Activated T-cell treated with anti-CD3 and anti-CD28 coated beads, Interleukin-2, amount 50 U/mL, for 24 hours (primary cell): ENCODE data around the gene ZNF236.
A peak's percentile ranks its signal among the peaks of the same experiment; 100 is the strongest.

Experiments
- DNase-seq: peaks from one replicate; pipeline ENCODE4 v3.0.0-alpha.2; 2020
- H3K27ac Mint-ChIP-seq: 2 replicates; pipeline ENCODE4 v1.8.0; 2020; ENCODE audit warnings: mild to moderate bottlenecking, mixed read lengths
- H3K27me3 Mint-ChIP-seq: 2 replicates; pipeline ENCODE4 v1.8.0; 2020; ENCODE audit warnings: mixed read lengths
- H3K36me3 Mint-ChIP-seq: 2 replicates; pipeline ENCODE4 v1.8.0; 2020; ENCODE audit warnings: low read depth, mixed read lengths
- H3K4me1 Mint-ChIP-seq: 2 replicates; pipeline ENCODE4 v1.8.0; 2020; ENCODE audit warnings: low read depth, mixed read lengths
- H3K4me3 Mint-ChIP-seq: 2 replicates; pipeline ENCODE4 v1.8.0; 2020; ENCODE audit warnings: mild to moderate bottlenecking, moderate library complexity, mixed read lengths
- H3K9me3 Mint-ChIP-seq: 2 replicates; pipeline ENCODE4 v1.8.0; 2020; ENCODE audit warnings: mixed read lengths

The ZNF236 gene

DNA sequence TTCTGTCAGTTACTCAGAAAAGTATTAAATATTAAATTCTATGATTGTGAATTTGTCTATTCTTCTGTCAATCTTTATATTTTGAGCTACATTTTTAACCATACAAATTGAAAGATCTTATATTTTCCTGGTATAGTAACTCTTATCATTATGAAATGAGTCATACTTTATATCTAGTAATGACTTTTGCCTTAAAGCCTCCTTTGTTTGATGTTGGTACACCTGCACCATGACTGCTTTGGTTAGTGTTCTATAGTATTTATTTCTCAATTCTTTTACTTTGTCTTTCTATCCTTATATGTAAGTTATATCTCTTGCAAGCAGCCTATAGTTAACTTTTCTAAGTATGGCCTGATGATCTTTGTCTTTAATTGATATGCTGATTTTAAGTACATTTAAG is 13.0 kb downstream of the ZNF236 start:
- no peak for DNase-seq
- H3K27me3 Mint-ChIP-seq: no peaks in the 10 kb centered on the region
- no peaks in the 10 kb centered on the region for H3K9me3 Mint-ChIP-seq
- H3K27ac Mint-ChIP-seq: no peak overlapping the region
- H3K4me1 Mint-ChIP-seq: peaks cover 48% of the 10 kb centered on the region
- H3K36me3 Mint-ChIP-seq: peaks cover 8% of the 10 kb centered on the region
- no peak overlapping the region for H3K4me3 Mint-ChIP-seq

GRCh38 chr18:76837071-76837470 is 14.7 kb downstream of the ZNF236 start:
- H3K36me3 Mint-ChIP-seq: peaks cover 5% of the 10 kb centered on the region
- H3K9me3 Mint-ChIP-seq: no peaks in the 10 kb centered on the region
- no peak overlapping the region for H3K27ac Mint-ChIP-seq
- no peaks in the 10 kb centered on the region for H3K27me3 Mint-ChIP-seq
- H3K4me1 Mint-ChIP-seq: peaks cover 43% of the 10 kb centered on the region
- DNase-seq: no peak
- H3K4me3 Mint-ChIP-seq: no peak overlapping the region

GRCh38 chr18:76838182-76838581 is 15.8 kb downstream of the ZNF236 start:
- H3K27ac Mint-ChIP-seq: no peak overlapping the region
- H3K4me1 Mint-ChIP-seq: peaks cover 41% of the 10 kb centered on the region
- DNase-seq: no peak
- H3K27me3 Mint-ChIP-seq: no peaks in the 10 kb centered on the region
- H3K4me3 Mint-ChIP-seq: no peak overlapping the region
- no peaks in the 10 kb centered on the region for H3K9me3 Mint-ChIP-seq
- no peaks in the 10 kb centered on the region for H3K36me3 Mint-ChIP-seq

DNA sequence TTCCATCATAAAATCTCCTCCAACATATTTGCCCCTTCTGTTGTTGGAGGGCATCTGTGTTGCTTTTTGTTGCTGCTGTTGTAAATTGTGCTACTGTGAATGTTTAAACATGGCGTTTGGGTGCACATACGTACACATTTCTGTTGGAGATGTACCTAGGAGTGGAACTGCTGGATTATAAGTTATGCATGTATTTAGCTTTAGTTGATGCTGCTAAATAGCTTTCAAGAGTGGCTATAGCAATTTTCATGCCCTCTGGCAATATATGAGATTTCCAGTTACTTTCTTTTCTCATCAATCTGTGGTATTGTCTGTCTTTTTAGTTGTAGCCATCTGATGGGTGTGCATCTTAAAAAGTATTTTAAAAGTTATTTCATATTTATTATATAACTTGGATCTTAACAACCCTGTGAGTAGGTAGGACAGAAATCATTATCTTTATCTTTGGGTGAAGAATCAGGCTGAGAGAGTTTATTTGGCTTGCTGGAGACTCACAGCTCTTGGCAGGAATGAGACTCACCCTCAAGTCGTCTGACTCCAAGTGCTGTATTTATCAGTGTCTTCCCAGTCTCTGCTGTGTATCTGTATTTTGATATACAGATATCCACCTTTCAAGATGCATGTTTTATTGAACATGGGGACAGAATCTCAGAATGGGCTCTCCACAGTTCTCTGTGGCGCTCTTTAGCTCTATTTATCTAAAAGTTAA is 16.9 kb downstream of the ZNF236 start:
- Mint-ChIP-seq H3K4me3 (no peak overlapping the region), H3K36me3 (no peaks in the 10 kb centered on the region), H3K27ac (no peak overlapping the region), H3K27me3 (no peaks in the 10 kb centered on the region), H3K9me3 (no peaks in the 10 kb centered on the region), H3K4me1 (peaks cover 42% of the 10 kb centered on the region)
- no peak for DNase-seq

- peaks cover 31% of the 10 kb centered on the region for H3K4me1 Mint-ChIP-seq
- DNase-seq: no peak
- no peaks in the 10 kb centered on the region for H3K36me3 Mint-ChIP-seq
- H3K4me3 Mint-ChIP-seq: no peak overlapping the region
- no peaks in the 10 kb centered on the region for H3K27me3 Mint-ChIP-seq
- H3K9me3 Mint-ChIP-seq: no peaks in the 10 kb centered on the region
- H3K27ac Mint-ChIP-seq: no peak overlapping the region
Measured at GRCh38 chr18:76842837-76843530, 20.6 kb downstream of the ZNF236 start.

GRCh38 chr18:76844144-76844543 is 21.8 kb downstream of the ZNF236 start:
- no peaks in the 10 kb centered on the region for H3K9me3 Mint-ChIP-seq
- DNase-seq: no peak
- H3K27me3 Mint-ChIP-seq: no peaks in the 10 kb centered on the region
- H3K36me3 Mint-ChIP-seq: no peaks in the 10 kb centered on the region
- H3K4me1 Mint-ChIP-seq: peaks cover 24% of the 10 kb centered on the region
- H3K27ac Mint-ChIP-seq: no peak overlapping the region
- H3K4me3 Mint-ChIP-seq: no peak overlapping the region

- peaks cover 27% of the 10 kb centered on the region for H3K4me1 Mint-ChIP-seq
- H3K27ac Mint-ChIP-seq: no peak overlapping the region
- H3K36me3 Mint-ChIP-seq: no peaks in the 10 kb centered on the region
- no peaks in the 10 kb centered on the region for H3K9me3 Mint-ChIP-seq
- H3K4me3 Mint-ChIP-seq: no peak overlapping the region
- DNase-seq: no peak
- no peaks in the 10 kb centered on the region for H3K27me3 Mint-ChIP-seq
Measured at GRCh38 chr18:76844742-76845477, 22.6 kb downstream of the ZNF236 start.

DNA sequence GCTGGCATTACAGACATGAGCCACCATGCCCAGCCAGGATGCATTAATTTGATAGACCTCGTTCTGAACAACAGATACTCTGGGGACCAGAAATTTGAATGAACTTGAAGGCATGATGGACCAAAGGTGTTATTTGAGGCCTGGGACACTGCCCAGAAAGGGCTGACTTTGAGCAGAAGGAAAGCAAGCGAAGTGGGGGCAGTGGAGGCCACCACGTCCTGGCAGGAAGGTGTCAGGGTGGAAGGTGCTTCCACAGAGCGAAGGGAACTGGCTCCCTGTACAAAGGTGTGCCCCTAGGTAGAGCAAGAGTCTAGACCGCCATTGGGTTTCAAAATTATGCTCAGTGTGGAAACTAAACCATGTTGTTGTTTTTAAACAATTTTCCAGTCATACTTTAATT is 23.9 kb downstream of the ZNF236 start:
- Mint-ChIP-seq H3K9me3 (no peaks in the 10 kb centered on the region), H3K27me3 (no peaks in the 10 kb centered on the region), H3K27ac (no peak overlapping the region), H3K4me3 (no peak overlapping the region), H3K4me1 (peaks cover 28% of the 10 kb centered on the region), H3K36me3 (no peaks in the 10 kb centered on the region)
- no peak for DNase-seq

GRCh38 chr18:76847916-76848315 is 25.6 kb downstream of the ZNF236 start:
- no peak overlapping the region for H3K27ac Mint-ChIP-seq

GRCh38 chr18:76850112-76850511 is 27.8 kb downstream of the ZNF236 start:
- Mint-ChIP-seq H3K4me1 (peaks cover 20% of the 10 kb centered on the region), H3K4me3 (no peak overlapping the region), H3K36me3 (peaks cover 25% of the 10 kb centered on the region), H3K27me3 (no peaks in the 10 kb centered on the region), H3K27ac (no peak overlapping the region), H3K9me3 (no peaks in the 10 kb centered on the region)
- no peak for DNase-seq

More at GRCh38 chr18:76847916-76848315, 25.6 kb downstream of the ZNF236 start:
- peaks cover 28% of the 10 kb centered on the region for H3K4me1 Mint-ChIP-seq
- H3K9me3 Mint-ChIP-seq: no peaks in the 10 kb centered on the region
- peaks cover 16% of the 10 kb centered on the region for H3K36me3 Mint-ChIP-seq
- H3K27me3 Mint-ChIP-seq: no peaks in the 10 kb centered on the region
- no peak overlapping the region for H3K4me3 Mint-ChIP-seq
- DNase-seq: no peak

- Mint-ChIP-seq H3K27ac (no peak overlapping the region), H3K27me3 (no peaks in the 10 kb centered on the region), H3K36me3 (peaks cover 55% of the 10 kb centered on the region), H3K9me3 (no peaks in the 10 kb centered on the region), H3K4me3 (no peak overlapping the region), H3K4me1 (peaks cover 26% of the 10 kb centered on the region)
- DNase-seq: no peak
Measured at GRCh38 chr18:76855594-76855993, 33.2 kb downstream of the ZNF236 start.

DNA sequence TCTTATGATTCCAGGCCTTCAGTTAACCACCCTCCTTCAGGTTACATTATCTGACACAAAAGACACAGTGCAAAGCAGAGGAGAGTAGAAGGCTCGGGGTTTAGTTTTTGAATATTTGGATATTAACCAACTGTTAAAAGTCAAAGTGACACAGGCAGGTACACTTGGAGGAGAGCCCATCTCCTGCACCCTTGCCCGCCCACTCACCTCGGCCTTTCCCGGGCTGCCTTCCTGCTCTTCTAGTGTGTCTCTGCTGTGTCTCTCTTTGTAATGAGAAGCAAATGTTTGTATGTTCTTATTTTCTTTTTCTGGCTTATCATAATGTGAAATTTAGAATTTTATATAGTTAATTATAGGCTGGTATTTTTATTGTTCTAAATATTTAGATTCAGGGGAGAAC is 35.1 kb downstream of the ZNF236 start:
- Mint-ChIP-seq H3K9me3 (no peaks in the 10 kb centered on the region), H3K27ac (no peak overlapping the region), H3K27me3 (no peaks in the 10 kb centered on the region), H3K4me3 (no peak overlapping the region), H3K36me3 (peaks cover 62% of the 10 kb centered on the region), H3K4me1 (peaks cover 27% of the 10 kb centered on the region)
- DNase-seq: no peak

DNA sequence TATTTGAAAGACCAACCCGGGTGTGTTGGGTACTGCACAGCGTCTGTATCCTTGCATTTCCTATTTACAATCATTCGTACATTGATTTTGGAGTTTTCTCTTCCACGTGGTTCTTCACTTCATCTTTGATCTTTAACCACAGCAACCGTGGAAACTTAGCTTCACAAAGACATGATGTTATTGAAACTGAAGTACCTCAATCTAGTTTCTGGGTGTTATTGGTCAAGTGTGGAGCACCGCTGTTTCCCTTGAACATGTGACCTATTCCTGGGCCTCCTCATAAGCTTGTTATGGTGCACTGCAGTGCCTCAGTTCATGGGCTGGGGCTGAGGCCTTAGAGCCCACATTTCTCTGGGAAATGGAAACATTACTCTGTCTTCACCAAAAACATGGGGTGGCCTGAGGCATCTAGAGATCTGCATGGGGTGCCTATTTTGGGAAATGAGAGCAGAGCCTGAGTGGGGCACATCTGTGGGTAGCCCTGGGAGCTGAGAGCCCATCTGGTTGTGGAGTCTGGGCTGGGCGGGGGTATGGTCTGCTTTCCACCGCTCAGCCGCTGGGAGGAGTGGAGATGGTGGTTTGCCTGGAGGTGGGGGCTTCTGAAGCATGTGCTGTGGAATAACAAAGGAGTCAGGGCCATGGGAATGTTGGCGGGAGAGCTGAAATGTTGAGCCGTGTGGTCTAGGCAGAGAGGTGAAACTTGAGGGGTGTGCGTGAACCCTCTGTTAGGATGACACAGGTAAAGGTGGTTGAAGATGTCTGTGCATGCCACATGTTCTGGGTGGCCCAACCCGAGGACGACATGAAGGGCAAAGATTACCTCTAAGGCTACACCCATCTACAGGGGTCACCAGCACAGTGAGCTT is 37.4 kb downstream of the ZNF236 start:
- peak; percentile 43 for DNase-seq
- Mint-ChIP-seq H3K9me3 (no peaks in the 10 kb centered on the region), H3K27ac (peak overlapping the region; percentile 87), H3K27me3 (no peaks in the 10 kb centered on the region), H3K4me1 (peaks cover 27% of the 10 kb centered on the region), H3K36me3 (peaks cover 68% of the 10 kb centered on the region), H3K4me3 (peak overlapping the region; percentile 24)

- Mint-ChIP-seq H3K27me3 (no peaks in the 10 kb centered on the region), H3K36me3 (peaks cover 70% of the 10 kb centered on the region), H3K4me3 (no peak overlapping the region), H3K27ac (no peak overlapping the region), H3K4me1 (peaks cover 27% of the 10 kb centered on the region), H3K9me3 (no peaks in the 10 kb centered on the region)
- DNase-seq: no peak
Measured at GRCh38 chr18:76860411-76860810, 38.1 kb downstream of the ZNF236 start.
